ENCODE measurements around the gene TGM3. TPM values are rescaled to one million over a fixed set of nuclear protein-coding genes. Genes with fewer than 3 reads are reported as not detected.

TGM3 gene
- total RNA-seq, 1 donor from 2014 or later = not detected

- no peaks in the 10 kb centered on the region for H3K4me1 Mint-ChIP-seq (ENCODE audit: unreplicated experiment)
- H3K36me3 Mint-ChIP-seq (ENCODE audit: low read depth, unreplicated experiment) = no peaks in the 10 kb centered on the region
- TF ChIP-seq CTCF (IDR thresholded peaks at IDR 0.05; ENCODE audit: unreplicated experiment) = no peak
- H3K27me3 Mint-ChIP-seq (ENCODE audit: unreplicated experiment) = peaks cover 7% of the 10 kb centered on the region
- H3K9me3 Mint-ChIP-seq (ENCODE audit: unreplicated experiment) = no peaks in the 10 kb centered on the region
- H3K4me3 Mint-ChIP-seq (ENCODE audit: unreplicated experiment) = no peak within 1 kb of the TSS
- DNase-seq (ENCODE audit: low spot score) = no peak
- no peak within 1 kb of the TSS for H3K27ac Mint-ChIP-seq (ENCODE audit: unreplicated experiment)
These were observed 84.8 kb downstream of the TGM3 start, which contains the start of gene TGM6 for GRCh38 chr20:2380601-2381000. Gene TGM6 (plus strand): TSS chr20:2380901. CDS start chr20:2380969, 68 bp downstream.

- Mint-ChIP-seq H3K4me1 (ENCODE audit: unreplicated experiment) (no peaks in the 10 kb centered on the region), H3K36me3 (ENCODE audit: low read depth, unreplicated experiment) (no peaks in the 10 kb centered on the region), H3K27ac (ENCODE audit: unreplicated experiment) (no peak overlapping the region), H3K4me3 (ENCODE audit: unreplicated experiment) (no peak overlapping the region), H3K27me3 (ENCODE audit: unreplicated experiment) (peaks cover 7% of the 10 kb centered on the region), H3K9me3 (ENCODE audit: unreplicated experiment) (no peaks in the 10 kb centered on the region)
- TF ChIP-seq CTCF (IDR thresholded peaks at IDR 0.05; ENCODE audit: unreplicated experiment) = no peak
- DNase-seq (ENCODE audit: low spot score) = no peak
These were observed 85.5 kb downstream of the TGM3 start for GRCh38 chr20:2381303-2381702.

GRCh38 chr20:2382833-2383232, 87.0 kb downstream of the TGM3 start:
- H3K4me1 Mint-ChIP-seq (ENCODE audit: unreplicated experiment) = no peaks in the 10 kb centered on the region
- no peaks in the 10 kb centered on the region for H3K36me3 Mint-ChIP-seq (ENCODE audit: low read depth, unreplicated experiment)
- H3K27me3 Mint-ChIP-seq (ENCODE audit: unreplicated experiment) = peaks cover 3% of the 10 kb centered on the region
- no peaks in the 10 kb centered on the region for H3K9me3 Mint-ChIP-seq (ENCODE audit: unreplicated experiment)
- DNase-seq (ENCODE audit: low spot score) = no peak
- no peak overlapping the region for H3K4me3 Mint-ChIP-seq (ENCODE audit: unreplicated experiment)
- no peak overlapping the region for H3K27ac Mint-ChIP-seq (ENCODE audit: unreplicated experiment)
- TF ChIP-seq CTCF (IDR thresholded peaks at IDR 0.05; ENCODE audit: unreplicated experiment) = no peak

- Mint-ChIP-seq H3K4me3 (ENCODE audit: unreplicated experiment) (no peak overlapping the region), H3K36me3 (ENCODE audit: low read depth, unreplicated experiment) (no peaks in the 10 kb centered on the region), H3K27ac (ENCODE audit: unreplicated experiment) (no peak overlapping the region), H3K27me3 (ENCODE audit: unreplicated experiment) (peaks cover 3% of the 10 kb centered on the region), H3K4me1 (ENCODE audit: unreplicated experiment) (no peaks in the 10 kb centered on the region), H3K9me3 (ENCODE audit: unreplicated experiment) (no peaks in the 10 kb centered on the region)
- no peak for TF ChIP-seq CTCF (IDR thresholded peaks at IDR 0.05; ENCODE audit: unreplicated experiment)
- DNase-seq (ENCODE audit: low spot score) = no peak
These were observed 89.2 kb downstream of the TGM3 start for GRCh38 chr20:2385026-2385425.

- Mint-ChIP-seq H3K27ac (ENCODE audit: unreplicated experiment) (no peak overlapping the region), H3K36me3 (ENCODE audit: low read depth, unreplicated experiment) (no peaks in the 10 kb centered on the region), H3K4me3 (ENCODE audit: unreplicated experiment) (no peak overlapping the region), H3K27me3 (ENCODE audit: unreplicated experiment) (peaks cover 3% of the 10 kb centered on the region), H3K4me1 (ENCODE audit: unreplicated experiment) (no peaks in the 10 kb centered on the region), H3K9me3 (ENCODE audit: unreplicated experiment) (no peaks in the 10 kb centered on the region)
- no peak for DNase-seq (ENCODE audit: low spot score)
- TF ChIP-seq CTCF (IDR thresholded peaks at IDR 0.05; ENCODE audit: unreplicated experiment) = no peak
These were observed 89.7 kb downstream of the TGM3 start for GRCh38 chr20:2385496-2385895.
